H9 (cell line): ENCODE measurements around the gene VLDLR. TPM values are rescaled to one million over a fixed set of nuclear protein-coding genes. Genes with fewer than 3 reads are reported as not detected.

Source experiments
- DNase-seq: peaks from one replicate; pipeline ENCODE4 v3.0.0-alpha.2; 2017
- H2AFZ ChIP-seq: one replicate; pipeline ENCODE4 v1.6.1; 2013; ENCODE audit warnings: mild to moderate bottlenecking, low read length, control low read depth, moderate library complexity
- H2AK5ac ChIP-seq: 2 replicates; pipeline ENCODE4 v1.6.1; 2013; ENCODE audit warnings: low read length, control low read depth, mixed read lengths; ENCODE audit not compliant: insufficient read length
- H2BK120ac ChIP-seq: one replicate; pipeline ENCODE4 v1.6.1; 2013; ENCODE audit warnings: low read depth, mild to moderate bottlenecking, low read length, control low read depth, inconsistent platforms; ENCODE audit not compliant: poor library complexity, severe bottlenecking
- H2BK12ac ChIP-seq: 2 replicates; pipeline ENCODE4 v1.6.1; 2013; ENCODE audit warnings: low read length, control low read depth, mixed read lengths, low read depth; ENCODE audit not compliant: insufficient read length
- H2BK15ac ChIP-seq: 2 replicates; pipeline ENCODE4 v1.6.1; 2013; ENCODE audit warnings: low read depth, low read length, control low read depth
- H2BK20ac ChIP-seq: one replicate; pipeline ENCODE4 v1.6.1; 2013; ENCODE audit warnings: low read depth, mild to moderate bottlenecking, low read length, control low read depth, inconsistent platforms; ENCODE audit not compliant: poor library complexity, severe bottlenecking
- H2BK5ac ChIP-seq: 2 replicates; pipeline ENCODE4 v1.6.1; 2013; ENCODE audit warnings: low read length, control low read depth, mixed read lengths; ENCODE audit not compliant: insufficient read length
- H3K14ac ChIP-seq: 2 replicates; pipeline ENCODE4 v1.6.1; 2013; ENCODE audit warnings: low read length, control low read depth; ENCODE audit not compliant: insufficient read depth
- H3K18ac ChIP-seq: 2 replicates; pipeline ENCODE4 v1.6.1; 2013; ENCODE audit warnings: low read depth, mild to moderate bottlenecking, mixed read lengths, low read length, control low read depth; ENCODE audit not compliant: insufficient read length
- H3K23ac ChIP-seq: 2 replicates; pipeline ENCODE4 v1.6.1; 2013; ENCODE audit warnings: low read length, control low read depth, mixed read lengths, low read depth; ENCODE audit not compliant: insufficient read length
- H3K23me2 ChIP-seq: 2 replicates; pipeline ENCODE4 v1.6.1; 2013; ENCODE audit warnings: low read depth, mild to moderate bottlenecking, mixed read lengths, low read length, control low read depth; ENCODE audit not compliant: insufficient read length, poor library complexity, severe bottlenecking
- H3K27ac ChIP-seq: 2 replicates; pipeline ENCODE4 v1.5.1; 2013; ENCODE audit warnings: low read length, control low read depth, mixed read lengths, low read depth; ENCODE audit not compliant: insufficient read length
- H3K27me3 ChIP-seq: 2 replicates; pipeline ENCODE4 v1.6.1; 2013; ENCODE audit warnings: low read length, control low read depth, inconsistent platforms; ENCODE audit not compliant: insufficient read depth
- H3K4ac ChIP-seq: 2 replicates; pipeline ENCODE4 v1.6.1; 2013; ENCODE audit warnings: low read depth, mild to moderate bottlenecking, control low read depth, inconsistent platforms, low read length, moderate library complexity
- H3K4me1 ChIP-seq: 2 replicates; pipeline ENCODE4 v1.6.1; 2013; ENCODE audit warnings: low read length, control low read depth, inconsistent platforms; ENCODE audit not compliant: insufficient read depth
- H3K4me2 ChIP-seq: 2 replicates; pipeline ENCODE4 v1.6.1; 2013; ENCODE audit warnings: low read length, control low read depth, mixed read lengths; ENCODE audit not compliant: insufficient read length, insufficient read depth
- H3K56ac ChIP-seq: 2 replicates; pipeline ENCODE4 v1.6.1; 2013; ENCODE audit warnings: low read depth, mild to moderate bottlenecking, mixed read lengths, low read length, control low read depth; ENCODE audit not compliant: insufficient read length
- H3K79me1 ChIP-seq: 2 replicates; pipeline ENCODE4 v1.6.1; 2013; ENCODE audit warnings: low read depth, mild to moderate bottlenecking, moderate library complexity, low read length, control low read depth, inconsistent platforms; ENCODE audit not compliant: insufficient read depth, poor library complexity, severe bottlenecking
- H3K79me2 ChIP-seq: 2 replicates; pipeline ENCODE4 v1.6.1; 2013; ENCODE audit warnings: low read length, control low read depth, inconsistent platforms; ENCODE audit not compliant: insufficient read depth
- H3K9ac ChIP-seq: 2 replicates; pipeline ENCODE4 v1.6.1; 2013; ENCODE audit warnings: low read length, control low read depth, mixed read lengths; ENCODE audit not compliant: insufficient read length; ENCODE audit errors: extremely low read depth
- H3K9me3 ChIP-seq: one replicate; pipeline ENCODE4 v1.6.1; 2013; ENCODE audit warnings: low read depth, low read length, inconsistent platforms; ENCODE audit not compliant: control insufficient read depth
- H3T11ph ChIP-seq: one replicate; pipeline ENCODE4 v1.6.1; 2013; ENCODE audit warnings: mild to moderate bottlenecking, low read length, control low read depth, inconsistent platforms
- H4K20me1 ChIP-seq: one replicate; pipeline ENCODE4 v1.6.1; 2013; ENCODE audit not compliant: control insufficient read depth, insufficient read length, insufficient read depth
- H4K5ac ChIP-seq: 2 replicates; pipeline ENCODE4 v1.6.1; 2013; ENCODE audit warnings: low read depth, mild to moderate bottlenecking, mixed read lengths, low read length, control low read depth; ENCODE audit not compliant: insufficient read length
- H4K8ac ChIP-seq: replicated peaks from 2 replicates; pipeline ENCODE4 v1.6.1; 2013; ENCODE audit warnings: low read length, control low read depth, mixed read lengths, low read depth; ENCODE audit not compliant: insufficient read length
- H4K91ac ChIP-seq: 2 replicates; pipeline ENCODE4 v1.6.1; 2013; ENCODE audit warnings: low read depth, mild to moderate bottlenecking, moderate library complexity, mixed read lengths, low read length, control low read depth; ENCODE audit not compliant: insufficient read length
- H3K27ac Mint-ChIP-seq, 3 experiments: 2 replicates in 2 of 3; 3 replicates in 1 of 3; pipeline ENCODE4 v1.8.0; 2020 to 2021; ENCODE audit warnings: mixed read lengths in 3 of 3, mild to moderate bottlenecking in 1 of 3, moderate library complexity in 1 of 3
- H3K27me3 Mint-ChIP-seq: 2 replicates; pipeline ENCODE4 v1.8.0; 2021; ENCODE audit warnings: low read depth, mild to moderate bottlenecking, moderate library complexity, mixed read lengths
- H3K36me3 Mint-ChIP-seq, 3 experiments: 2 replicates in 2 of 3; 3 replicates in 1 of 3; pipeline ENCODE4 v1.8.0; 2020 to 2021; ENCODE audit warnings: low read depth in 3 of 3, mixed read lengths in 3 of 3; ENCODE audit not compliant: insufficient read depth in 1 of 3
- H3K4me1 Mint-ChIP-seq, 2 experiments: 2 replicates each; pipeline ENCODE4 v1.8.0; 2020; ENCODE audit warnings: mixed read lengths in 2 of 2
- H3K4me3 Mint-ChIP-seq, 2 experiments: 2 replicates in 1 of 2; 3 replicates in 1 of 2; pipeline ENCODE4 v1.8.0; 2020 to 2021; ENCODE audit warnings: mild to moderate bottlenecking in 2 of 2, mixed read lengths in 2 of 2, moderate library complexity in 1 of 2
- H3K9me3 Mint-ChIP-seq, 2 experiments: 2 replicates in 1 of 2; 3 replicates in 1 of 2; pipeline ENCODE4 v1.8.0; 2020; ENCODE audit warnings: mild to moderate bottlenecking in 2 of 2, mixed read lengths in 2 of 2, moderate library complexity in 1 of 2
- WGBS: extraction: QIAGEN DNeasy Blood & Tissue Kit; methylation state at CpG from one replicate; pipeline ENCODE4 v1.1.7; 2013; ENCODE audit warnings: missing lambda C conversion rate, low lambda C conversion rate, mixed read lengths; ENCODE audit not compliant: insufficient read length; ENCODE audit errors: extremely low coverage; 5-methylcytosine and 5-hydroxymethylcytosine counted together
- total RNA-seq: library from RNA; stranded (reverse); gene quantifications from 2 replicates; pipeline ENCODE4 v1.2.1, GENCODE V29; 2021
- TF ChIP-seq, protein P1 (sequence below): fragments of 200-600 bp; sonication (generic); conservative IDR thresholded peaks from 3 replicates; pipeline ENCODE4 v1.8.0; 2021; ENCODE audit warnings: antibody characterized with exemption, mild to moderate bottlenecking

Gene VLDLR
- total RNA-seq, 1 experiment from 2014 or later: 19.1 TPM

DNA sequence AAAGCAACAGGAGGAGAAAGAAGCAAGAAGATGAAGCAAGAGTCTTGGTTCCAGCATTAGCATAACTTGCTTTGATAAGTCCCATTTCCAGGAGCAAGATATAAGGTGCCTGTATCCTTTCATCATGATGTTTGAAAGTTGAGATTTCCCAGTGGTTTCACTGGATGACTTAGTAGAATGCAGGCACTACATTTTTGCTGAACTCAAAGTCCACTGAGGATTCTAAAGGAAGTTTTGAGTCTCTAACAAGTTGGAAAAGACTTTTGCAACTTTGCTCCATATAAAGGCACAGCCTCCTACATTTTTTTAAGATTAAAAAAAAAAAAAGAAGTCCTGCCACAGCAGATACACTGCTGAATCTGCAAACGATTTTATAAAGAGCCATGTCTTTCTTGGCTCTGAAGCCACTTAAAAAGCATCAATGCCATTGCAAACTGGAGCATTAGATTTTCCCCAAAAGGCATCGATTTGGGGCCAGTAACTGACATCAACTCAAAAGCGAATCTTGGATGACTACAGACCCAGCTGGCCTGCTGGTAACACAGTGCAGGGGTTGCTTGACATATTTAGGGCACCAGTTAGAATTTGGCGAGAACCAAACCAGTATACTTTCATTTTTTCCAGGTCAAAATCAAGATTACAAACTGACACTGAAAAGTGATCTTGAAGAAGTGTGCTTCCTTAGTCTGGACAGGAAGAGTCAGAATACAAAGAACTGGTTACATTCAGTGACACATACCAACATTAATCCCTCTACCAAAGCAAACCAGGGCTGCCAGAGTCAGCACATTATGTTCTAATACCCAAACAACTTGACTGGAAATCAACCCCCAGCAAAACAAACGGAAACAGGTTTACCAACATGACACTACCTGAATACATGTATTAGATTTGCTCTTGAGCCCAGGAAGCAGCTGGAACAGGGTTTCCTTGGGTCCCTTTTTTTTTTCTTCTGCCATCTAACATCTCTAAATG is 56.6 kb downstream of the VLDLR start:
- no peaks in the 10 kb centered on the region for H3K36me3 Mint-ChIP-seq
- H3K4me1 ChIP-seq: peaks cover 4% of the 10 kb centered on the region; the same call in 1 of the 2 replicates
- no peaks in the 10 kb centered on the region for H3K9me3 Mint-ChIP-seq
- no peaks in the 10 kb centered on the region for H3K27me3 ChIP-seq
- TF ChIP-seq, protein P1, sequence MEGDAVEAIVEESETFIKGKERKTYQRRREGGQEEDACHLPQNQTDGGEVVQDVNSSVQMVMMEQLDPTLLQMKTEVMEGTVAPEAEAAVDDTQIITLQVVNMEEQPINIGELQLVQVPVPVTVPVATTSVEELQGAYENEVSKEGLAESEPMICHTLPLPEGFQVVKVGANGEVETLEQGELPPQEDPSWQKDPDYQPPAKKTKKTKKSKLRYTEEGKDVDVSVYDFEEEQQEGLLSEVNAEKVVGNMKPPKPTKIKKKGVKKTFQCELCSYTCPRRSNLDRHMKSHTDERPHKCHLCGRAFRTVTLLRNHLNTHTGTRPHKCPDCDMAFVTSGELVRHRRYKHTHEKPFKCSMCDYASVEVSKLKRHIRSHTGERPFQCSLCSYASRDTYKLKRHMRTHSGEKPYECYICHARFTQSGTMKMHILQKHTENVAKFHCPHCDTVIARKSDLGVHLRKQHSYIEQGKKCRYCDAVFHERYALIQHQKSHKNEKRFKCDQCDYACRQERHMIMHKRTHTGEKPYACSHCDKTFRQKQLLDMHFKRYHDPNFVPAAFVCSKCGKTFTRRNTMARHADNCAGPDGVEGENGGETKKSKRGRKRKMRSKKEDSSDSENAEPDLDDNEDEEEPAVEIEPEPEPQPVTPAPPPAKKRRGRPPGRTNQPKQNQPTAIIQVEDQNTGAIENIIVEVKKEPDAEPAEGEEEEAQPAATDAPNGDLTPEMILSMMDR: no peak
- no peak overlapping the region for H2AK5ac ChIP-seq
- H3K4me1 Mint-ChIP-seq: peaks cover 8 to 12% of the 10 kb centered on the region in 2 experiments
- H3K14ac ChIP-seq: no peak overlapping the region
- DNase-seq: no peak
- no peak overlapping the region for H4K91ac ChIP-seq
- no peak overlapping the region for H3K23ac ChIP-seq
- H4K5ac ChIP-seq: no peak overlapping the region
- H3K56ac ChIP-seq: no peak overlapping the region
- no peak overlapping the region for H2BK5ac ChIP-seq
- no peak overlapping the region for H3K27ac ChIP-seq
- no peak overlapping the region for H3K18ac ChIP-seq
- no peak overlapping the region for H3K4me2 ChIP-seq
- no peak overlapping the region for H3T11ph ChIP-seq
- H3K79me1 ChIP-seq: no peaks in the 10 kb centered on the region
- H3K4me3 Mint-ChIP-seq: no peak overlapping the region
- no peak overlapping the region for H3K9ac ChIP-seq
- WGBS: no CpG with 5 or more reads among the region's 5 CpGs
- no peak overlapping the region for H2BK12ac ChIP-seq
- H2BK120ac ChIP-seq: no peak overlapping the region
- no peak overlapping the region for H3K4ac ChIP-seq
- H2AFZ ChIP-seq: no peak overlapping the region
- H3K79me2 ChIP-seq: no peaks in the 10 kb centered on the region
- no peaks in the 10 kb centered on the region for H3K9me3 ChIP-seq
- H4K8ac ChIP-seq: no peak overlapping the region
- no peaks in the 10 kb centered on the region; the same call in 1 of the 2 replicates for H3K27me3 Mint-ChIP-seq
- H3K23me2 ChIP-seq: no peaks in the 10 kb centered on the region
- H2BK15ac ChIP-seq: no peak overlapping the region
- no peak overlapping the region for H2BK20ac ChIP-seq
- peak overlapping the region in 1 of 3 experiments; percentile 19; a peak in 1 of 7 replicates for H3K27ac Mint-ChIP-seq
- no peaks in the 10 kb centered on the region for H4K20me1 ChIP-seq
